ENCODE results near the gene S100A10.

Gene S100A10

GRCh38 chr1:152000964-152001630 lies 7.4 kb upstream of the S100A10 start:
- no peak for TF ChIP-seq EZH2phosphoT487 (IDR thresholded peaks at IDR 0.05; ENCODE audit: low read length)
- no peak for TF ChIP-seq EZH2 (optimal IDR thresholded peaks at IDR 0.05; ENCODE audit: low read depth, low read length)
- no peak for TF ChIP-seq CTCF (IDR thresholded peaks at IDR 0.05; ENCODE audit: low read length)
- no peaks in the 10 kb centered on the region for H3K79me2 ChIP-seq (ENCODE audit: low read length)
- no peaks in the 10 kb centered on the region for H3K9me3 ChIP-seq (replicated peaks; ENCODE audit: insufficient read depth, low read length)
- no peak overlapping the region for H3K4me3 ChIP-seq (ENCODE audit: low read length)
- no peaks in the 10 kb centered on the region for H4K20me1 ChIP-seq (ENCODE audit: insufficient read depth, low read length)
- H2AFZ ChIP-seq (ENCODE audit: low read length), result no peak overlapping the region
- no peak for DNase-seq
- no peaks in the 10 kb centered on the region for H3F3A ChIP-seq (ENCODE audit: insufficient read depth, low read length)
- no peak overlapping the region for H3K4me2 ChIP-seq (ENCODE audit: low read depth, low read length)
- H3K9ac ChIP-seq (ENCODE audit: low read length), result no peak overlapping the region
- no peaks in the 10 kb centered on the region for H3K9me2 ChIP-seq (replicated peaks; ENCODE audit: insufficient read depth, low read length)
- no peak overlapping the region for H3K27ac ChIP-seq (ENCODE audit: low read length)
- H3K4me1 ChIP-seq (ENCODE audit: low read length), result no peaks in the 10 kb centered on the region
- H3K27me3 ChIP-seq (replicated peaks; ENCODE audit: insufficient read depth, low read length), result no peaks in the 10 kb centered on the region
- H3K36me3 ChIP-seq (replicated peaks; ENCODE audit: insufficient read depth, low read length), result no peaks in the 10 kb centered on the region

- Histone ChIP-seq H3K4me3 (ENCODE audit: low read length) (no peak overlapping the region), H3K79me2 (ENCODE audit: low read length) (no peaks in the 10 kb centered on the region), H4K20me1 (ENCODE audit: insufficient read depth, low read length) (no peaks in the 10 kb centered on the region), H3F3A (ENCODE audit: insufficient read depth, low read length) (peaks cover 3% of the 10 kb centered on the region; the same call in 1 of the 2 replicates), H3K4me2 (ENCODE audit: low read depth, low read length) (no peak overlapping the region), H3K9me2 (replicated peaks; ENCODE audit: insufficient read depth, low read length) (no peaks in the 10 kb centered on the region), H2AFZ (ENCODE audit: low read length) (no peak overlapping the region), H3K27ac (ENCODE audit: low read length) (no peak overlapping the region), H3K27me3 (replicated peaks; ENCODE audit: insufficient read depth, low read length) (no peaks in the 10 kb centered on the region), H3K36me3 (replicated peaks; ENCODE audit: insufficient read depth, low read length) (no peaks in the 10 kb centered on the region), H3K4me1 (ENCODE audit: low read length) (no peaks in the 10 kb centered on the region), H3K9me3 (replicated peaks; ENCODE audit: insufficient read depth, low read length) (no peaks in the 10 kb centered on the region), H3K9ac (ENCODE audit: low read length) (no peak overlapping the region)
- DNase-seq, result no peak
- TF ChIP-seq CTCF (IDR thresholded peaks at IDR 0.05; ENCODE audit: low read length) (no peak), EZH2phosphoT487 (IDR thresholded peaks at IDR 0.05; ENCODE audit: low read length) (no peak), EZH2 (optimal IDR thresholded peaks at IDR 0.05; ENCODE audit: low read depth, low read length) (no peak)
Observed at GRCh38 chr1:151998611-151999362, 5.1 kb upstream of the S100A10 start.

- no peak for DNase-seq
- no peak overlapping the region for H3K9ac ChIP-seq (ENCODE audit: low read length)
- no peak overlapping the region for H3K27ac ChIP-seq (ENCODE audit: low read length)
- H3K4me2 ChIP-seq (ENCODE audit: low read depth, low read length), result no peak overlapping the region
- no peaks in the 10 kb centered on the region for H3K36me3 ChIP-seq (replicated peaks; ENCODE audit: insufficient read depth, low read length)
- H3K9me2 ChIP-seq (replicated peaks; ENCODE audit: insufficient read depth, low read length), result no peaks in the 10 kb centered on the region
- no peaks in the 10 kb centered on the region for H3K4me1 ChIP-seq (ENCODE audit: low read length)
- H3K79me2 ChIP-seq (ENCODE audit: low read length), result no peaks in the 10 kb centered on the region
- H3K9me3 ChIP-seq (replicated peaks; ENCODE audit: insufficient read depth, low read length), result no peaks in the 10 kb centered on the region
- H4K20me1 ChIP-seq (ENCODE audit: insufficient read depth, low read length), result no peaks in the 10 kb centered on the region
- H3K4me3 ChIP-seq (ENCODE audit: low read length), result no peak overlapping the region
- H2AFZ ChIP-seq (ENCODE audit: low read length), result no peak overlapping the region
- H3K27me3 ChIP-seq (replicated peaks; ENCODE audit: insufficient read depth, low read length), result no peaks in the 10 kb centered on the region
- TF ChIP-seq EZH2phosphoT487 (IDR thresholded peaks at IDR 0.05; ENCODE audit: low read length) (no peak), EZH2 (optimal IDR thresholded peaks at IDR 0.05; ENCODE audit: low read depth, low read length) (no peak), CTCF (IDR thresholded peaks at IDR 0.05; ENCODE audit: low read length) (no peak)
- peaks cover 4% of the 10 kb centered on the region; the same call in 1 of the 2 replicates for H3F3A ChIP-seq (ENCODE audit: insufficient read depth, low read length)
Observed at GRCh38 chr1:151997284-151997570, 3.6 kb upstream of the S100A10 start.

All from MM.1S (cell line).